ENCODE data around the gene KIAA0930. TPM values are rescaled to one million over a fixed set of nuclear protein-coding genes. Genes with fewer than 3 reads are reported as not detected.

Gene KIAA0930
- polyA plus RNA-seq, 1 of the 3 experiments (the other 2 are of a cell fraction): 80.8 TPM

DNA sequence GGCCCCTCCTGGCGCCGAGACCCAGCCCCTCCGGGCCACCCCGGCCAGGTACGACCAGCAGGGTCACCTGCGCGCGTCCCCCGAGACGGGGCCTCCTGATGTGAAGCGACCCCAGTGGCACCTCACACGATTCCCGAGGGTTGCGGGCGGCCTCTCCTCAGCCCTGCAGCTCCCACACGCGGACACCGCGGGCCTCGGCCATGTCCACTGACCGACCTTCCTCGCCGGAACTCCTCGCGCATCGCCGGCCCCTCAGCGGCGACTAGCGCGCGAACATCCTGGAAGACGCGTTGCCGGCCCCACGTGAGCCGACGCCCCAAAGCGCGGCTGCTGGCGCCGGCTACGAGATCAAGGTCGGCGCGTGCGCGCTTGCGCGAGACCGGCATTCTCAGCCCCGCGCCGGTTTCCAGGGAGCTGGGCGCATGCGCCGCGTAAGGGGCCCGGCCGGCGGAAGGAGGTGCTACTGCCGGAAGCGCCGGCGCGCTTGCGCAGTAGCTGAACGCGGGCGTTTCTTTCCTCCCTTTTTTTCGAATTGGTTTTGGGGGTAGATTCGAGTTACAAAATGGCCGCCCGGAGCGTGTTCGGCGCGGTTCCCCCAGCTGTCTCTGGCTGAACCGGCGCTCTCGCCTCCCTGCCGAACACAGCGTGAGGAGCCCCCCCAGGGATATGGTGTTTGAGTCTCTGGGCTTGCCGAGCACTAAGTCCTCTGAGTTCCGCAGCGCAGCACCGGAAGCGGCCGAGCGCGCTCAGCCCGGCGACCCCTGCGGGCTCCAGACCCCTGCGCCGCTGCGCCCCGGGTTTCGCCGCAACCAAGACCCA is 77.0 kb downstream of the KIAA0930 start, which contains the start of gene NUP50 (continued):
- TF ChIP-seq, protein P1, sequence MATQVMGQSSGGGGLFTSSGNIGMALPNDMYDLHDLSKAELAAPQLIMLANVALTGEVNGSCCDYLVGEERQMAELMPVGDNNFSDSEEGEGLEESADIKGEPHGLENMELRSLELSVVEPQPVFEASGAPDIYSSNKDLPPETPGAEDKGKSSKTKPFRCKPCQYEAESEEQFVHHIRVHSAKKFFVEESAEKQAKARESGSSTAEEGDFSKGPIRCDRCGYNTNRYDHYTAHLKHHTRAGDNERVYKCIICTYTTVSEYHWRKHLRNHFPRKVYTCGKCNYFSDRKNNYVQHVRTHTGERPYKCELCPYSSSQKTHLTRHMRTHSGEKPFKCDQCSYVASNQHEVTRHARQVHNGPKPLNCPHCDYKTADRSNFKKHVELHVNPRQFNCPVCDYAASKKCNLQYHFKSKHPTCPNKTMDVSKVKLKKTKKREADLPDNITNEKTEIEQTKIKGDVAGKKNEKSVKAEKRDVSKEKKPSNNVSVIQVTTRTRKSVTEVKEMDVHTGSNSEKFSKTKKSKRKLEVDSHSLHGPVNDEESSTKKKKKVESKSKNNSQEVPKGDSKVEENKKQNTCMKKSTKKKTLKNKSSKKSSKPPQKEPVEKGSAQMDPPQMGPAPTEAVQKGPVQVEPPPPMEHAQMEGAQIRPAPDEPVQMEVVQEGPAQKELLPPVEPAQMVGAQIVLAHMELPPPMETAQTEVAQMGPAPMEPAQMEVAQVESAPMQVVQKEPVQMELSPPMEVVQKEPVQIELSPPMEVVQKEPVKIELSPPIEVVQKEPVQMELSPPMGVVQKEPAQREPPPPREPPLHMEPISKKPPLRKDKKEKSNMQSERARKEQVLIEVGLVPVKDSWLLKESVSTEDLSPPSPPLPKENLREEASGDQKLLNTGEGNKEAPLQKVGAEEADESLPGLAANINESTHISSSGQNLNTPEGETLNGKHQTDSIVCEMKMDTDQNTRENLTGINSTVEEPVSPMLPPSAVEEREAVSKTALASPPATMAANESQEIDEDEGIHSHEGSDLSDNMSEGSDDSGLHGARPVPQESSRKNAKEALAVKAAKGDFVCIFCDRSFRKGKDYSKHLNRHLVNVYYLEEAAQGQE (IDR thresholded peaks at IDR 0.05; ENCODE audit: low read depth, low read length): no peak
- peak; percentile 68 for TF ChIP-seq POLR2AphosphoS5 (IDR thresholded peaks at IDR 0.05; ENCODE audit: low read depth, low read length)
- TF ChIP-seq CHD2 (IDR thresholded peaks at IDR 0.05; ENCODE audit: low read length, partially characterized antibody): peak; percentile 43
- TF ChIP-seq MXI1 (IDR thresholded peaks at IDR 0.05; ENCODE audit: low read depth, low read length): peak; percentile 94
- TF ChIP-seq JUND (IDR thresholded peaks at IDR 0.05): no peak
- TF ChIP-seq SIN3A (IDR thresholded peaks at IDR 0.05; ENCODE audit: borderline replicate concordance, low read depth, low read length): no peak
- no peak for TF ChIP-seq NFIC (IDR thresholded peaks at IDR 0.05; ENCODE audit: borderline replicate concordance)
- TF ChIP-seq RAD21 (IDR thresholded peaks at IDR 0.05; ENCODE audit: low read length): no peak
- TF ChIP-seq FOSL2 (IDR thresholded peaks at IDR 0.05; ENCODE audit: borderline replicate concordance, low read depth): no peak
- TF ChIP-seq RFX5 (IDR thresholded peaks at IDR 0.05; ENCODE audit: low read length): no peak
- TF ChIP-seq, protein P2, sequence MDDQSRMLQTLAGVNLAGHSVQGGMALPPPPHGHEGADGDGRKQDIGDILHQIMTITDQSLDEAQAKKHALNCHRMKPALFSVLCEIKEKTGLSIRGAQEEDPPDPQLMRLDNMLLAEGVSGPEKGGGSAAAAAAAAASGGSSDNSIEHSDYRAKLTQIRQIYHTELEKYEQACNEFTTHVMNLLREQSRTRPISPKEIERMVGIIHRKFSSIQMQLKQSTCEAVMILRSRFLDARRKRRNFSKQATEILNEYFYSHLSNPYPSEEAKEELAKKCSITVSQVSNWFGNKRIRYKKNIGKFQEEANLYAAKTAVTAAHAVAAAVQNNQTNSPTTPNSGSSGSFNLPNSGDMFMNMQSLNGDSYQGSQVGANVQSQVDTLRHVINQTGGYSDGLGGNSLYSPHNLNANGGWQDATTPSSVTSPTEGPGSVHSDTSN (IDR thresholded peaks at IDR 0.05): no peak
- TF ChIP-seq FOXM1 (IDR thresholded peaks at IDR 0.05; ENCODE audit: low read depth): no peak
- peak; percentile 48; the same call in 1 of the 2 replicates for TF ChIP-seq GABPA (IDR thresholded peaks at IDR 0.05; ENCODE audit: low read depth)
- TF ChIP-seq, protein P3, sequence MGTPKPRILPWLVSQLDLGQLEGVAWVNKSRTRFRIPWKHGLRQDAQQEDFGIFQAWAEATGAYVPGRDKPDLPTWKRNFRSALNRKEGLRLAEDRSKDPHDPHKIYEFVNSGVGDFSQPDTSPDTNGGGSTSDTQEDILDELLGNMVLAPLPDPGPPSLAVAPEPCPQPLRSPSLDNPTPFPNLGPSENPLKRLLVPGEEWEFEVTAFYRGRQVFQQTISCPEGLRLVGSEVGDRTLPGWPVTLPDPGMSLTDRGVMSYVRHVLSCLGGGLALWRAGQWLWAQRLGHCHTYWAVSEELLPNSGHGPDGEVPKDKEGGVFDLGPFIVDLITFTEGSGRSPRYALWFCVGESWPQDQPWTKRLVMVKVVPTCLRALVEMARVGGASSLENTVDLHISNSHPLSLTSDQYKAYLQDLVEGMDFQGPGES (IDR thresholded peaks at IDR 0.05; ENCODE audit: low read depth, low read length): no peak
- peak; percentile 83 for TF ChIP-seq YY1 (IDR thresholded peaks at IDR 0.05; ENCODE audit: low read depth)
- TF ChIP-seq, protein P4, sequence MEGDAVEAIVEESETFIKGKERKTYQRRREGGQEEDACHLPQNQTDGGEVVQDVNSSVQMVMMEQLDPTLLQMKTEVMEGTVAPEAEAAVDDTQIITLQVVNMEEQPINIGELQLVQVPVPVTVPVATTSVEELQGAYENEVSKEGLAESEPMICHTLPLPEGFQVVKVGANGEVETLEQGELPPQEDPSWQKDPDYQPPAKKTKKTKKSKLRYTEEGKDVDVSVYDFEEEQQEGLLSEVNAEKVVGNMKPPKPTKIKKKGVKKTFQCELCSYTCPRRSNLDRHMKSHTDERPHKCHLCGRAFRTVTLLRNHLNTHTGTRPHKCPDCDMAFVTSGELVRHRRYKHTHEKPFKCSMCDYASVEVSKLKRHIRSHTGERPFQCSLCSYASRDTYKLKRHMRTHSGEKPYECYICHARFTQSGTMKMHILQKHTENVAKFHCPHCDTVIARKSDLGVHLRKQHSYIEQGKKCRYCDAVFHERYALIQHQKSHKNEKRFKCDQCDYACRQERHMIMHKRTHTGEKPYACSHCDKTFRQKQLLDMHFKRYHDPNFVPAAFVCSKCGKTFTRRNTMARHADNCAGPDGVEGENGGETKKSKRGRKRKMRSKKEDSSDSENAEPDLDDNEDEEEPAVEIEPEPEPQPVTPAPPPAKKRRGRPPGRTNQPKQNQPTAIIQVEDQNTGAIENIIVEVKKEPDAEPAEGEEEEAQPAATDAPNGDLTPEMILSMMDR (IDR thresholded peaks at IDR 0.05): no peak
- TF ChIP-seq EP300 (IDR thresholded peaks at IDR 0.05; ENCODE audit: borderline replicate concordance in 1 of 2, low read depth in 1 of 2, low read length in 1 of 2): no peak
- no peak for TF ChIP-seq EZH2phosphoT487 (IDR thresholded peaks at IDR 0.05; ENCODE audit: borderline replicate concordance, low read depth)
- TF ChIP-seq TEAD4 (IDR thresholded peaks at IDR 0.05; ENCODE audit: borderline replicate concordance, insufficient read depth): no peak
- peak; percentile 96 for TF ChIP-seq NRF1 (IDR thresholded peaks at IDR 0.05; ENCODE audit: low read depth, low read length)
